HepG2 (cell line): ENCODE results near the gene BMI1. TPM values are rescaled to one million over a fixed set of nuclear protein-coding genes. Genes with fewer than 3 reads are reported as not detected.

ENCODE experiments used
- DR1 ChIP-seq: sonication (generic); formaldehyde crosslinking; IDR thresholded peaks from 2 replicates; pipeline ENCODE4 v1.8.0; 2021; ENCODE audit warnings: mild to moderate bottlenecking, missing genetic modification reagents, inconsistent platforms
- GABPA ChIP-seq, 2 experiments: IDR thresholded peaks; 2 replicates each; pipeline ENCODE4 v1.6.1; 2011 to 2016; ENCODE audit warnings: low read depth in 2 of 2, low read length in 1 of 2, missing biosample characterization in 1 of 2, missing genetic modification characterization in 1 of 2
- HOXA9 ChIP-seq: sonication (generic); formaldehyde crosslinking; IDR thresholded peaks from 2 replicates; pipeline ENCODE4 v1.8.1; 2022; ENCODE audit warnings: missing genetic modification reagents, mild to moderate bottlenecking, moderate library complexity, borderline replicate concordance
- ONECUT2 ChIP-seq: sonication (generic); formaldehyde crosslinking; IDR thresholded peaks from 2 replicates; pipeline ENCODE4 v1.4.0; 2020; ENCODE audit warnings: missing genetic modification reagents
- PHF5A ChIP-seq: IDR thresholded peaks from one replicate; pipeline ENCODE4 v1.6.1; 2018; ENCODE audit warnings: low read depth, missing genetic modification reagents; ENCODE audit not compliant: unreplicated experiment
- RARA ChIP-seq: IDR thresholded peaks from 2 replicates; pipeline ENCODE4 v1.6.1; 2016; ENCODE audit warnings: missing genetic modification reagents, missing compliant biosample characterization
- RFXAP ChIP-seq: sonication (generic); formaldehyde crosslinking; IDR thresholded peaks from 2 replicates; pipeline ENCODE4 v1.4.0; 2020; ENCODE audit warnings: missing genetic modification reagents, borderline replicate concordance
- RORA ChIP-seq: sonication (generic); formaldehyde crosslinking; IDR thresholded peaks from 2 replicates; pipeline ENCODE4 v1.5.0; 2020; ENCODE audit warnings: mild to moderate bottlenecking, missing genetic modification reagents, moderate library complexity
- SOX13 ChIP-seq, 3 experiments: fragments of 450-650 bp in 1 of 3; sonication (generic) in 1 of 3; formaldehyde crosslinking in 1 of 3; IDR thresholded peaks in 2 of 3; conservative IDR thresholded peaks in 1 of 3; 2 replicates each; pipeline versions ENCODE4 v1.5.0 to v1.6.1; 2016 to 2020; ENCODE audit warnings: antibody characterized with exemption in 1 of 3, mild to moderate bottlenecking in 1 of 3, missing compliant biosample characterization in 1 of 3, missing genetic modification reagents in 1 of 3, moderate library complexity in 1 of 3
- TBX3 ChIP-seq: fragments of 450-650 bp; IDR thresholded peaks from 2 replicates; pipeline ENCODE4 v1.6.1; 2017; ENCODE audit warnings: antibody characterized with exemption, mild to moderate bottlenecking, inconsistent platforms, borderline replicate concordance
- TOE1 ChIP-seq: sonication (generic); formaldehyde crosslinking; IDR thresholded peaks from 2 replicates; pipeline ENCODE4 v1.4.0; 2020; ENCODE audit warnings: mild to moderate bottlenecking, missing genetic modification reagents
- TRIM24 ChIP-seq: sonication (generic); formaldehyde crosslinking; IDR thresholded peaks from 2 replicates; pipeline ENCODE4 v1.8.0; 2022; ENCODE audit warnings: mild to moderate bottlenecking, missing genetic modification reagents
- ZBTB7A ChIP-seq: sonication (generic); formaldehyde crosslinking; IDR thresholded peaks from 2 replicates; pipeline ENCODE4 v1.8.0; 2022; ENCODE audit warnings: mild to moderate bottlenecking, missing genetic modification reagents
- ZNF124 ChIP-seq: sonication (generic); formaldehyde crosslinking; IDR thresholded peaks from 2 replicates; pipeline ENCODE4 v1.4.0; 2020; ENCODE audit warnings: missing genetic modification reagents
- ZNF333 ChIP-seq: sonication (generic); formaldehyde crosslinking; IDR thresholded peaks from 2 replicates; pipeline ENCODE4 v1.4.0; 2020; ENCODE audit warnings: mild to moderate bottlenecking, missing genetic modification reagents, borderline replicate concordance
- ZNF460 ChIP-seq: sonication (generic); formaldehyde crosslinking; IDR thresholded peaks from 2 replicates; pipeline ENCODE4 v1.5.1; 2020; ENCODE audit warnings: missing genetic modification reagents, mild to moderate bottlenecking, borderline replicate concordance
- ZNF564 ChIP-seq: sonication (generic); formaldehyde crosslinking; IDR thresholded peaks from 2 replicates; pipeline ENCODE4 v1.8.1; 2023; ENCODE audit warnings: mild to moderate bottlenecking, missing genetic modification reagents
- ZNF605 ChIP-seq: sonication (generic); formaldehyde crosslinking; IDR thresholded peaks from 2 replicates; pipeline ENCODE4 v1.8.0; 2022; ENCODE audit warnings: mild to moderate bottlenecking, missing genetic modification reagents
- ZNF746 ChIP-seq: sonication (generic); formaldehyde crosslinking; IDR thresholded peaks from 2 replicates; pipeline ENCODE4 v1.8.0; 2022; ENCODE audit warnings: mild to moderate bottlenecking, missing genetic modification reagents
- polyA plus RNA-seq, 8 experiments: library from polyadenylated mRNA; depleted of rRNA in 3 of 8; stranded (reverse) in 7 of 8; unstranded in 1 of 8; fragments of >200 nt; fragmentation: Illumina TruSeq in 4 of 8; extraction: Trizol in 4 of 8; gene quantifications; 2 replicates each; pipeline versions ENCODE4 v1.2.1 to v1.2.3, GENCODE V29; 2011 to 2016; ENCODE audit warnings: low read depth in 4 of 8, missing spikeins in 1 of 8, mixed read lengths in 1 of 8; ENCODE audit not compliant: insufficient read depth in 1 of 8
- total RNA-seq, 5 experiments: library from RNA; depleted of rRNA; stranded (reverse); fragments of >200 nt; fragmentation: Illumina TruSeq; extraction: Trizol; gene quantifications; 2 replicates each; pipeline ENCODE4 v1.2.3, GENCODE V29; 2016; ENCODE audit warnings: low read depth in 1 of 5
- TF ChIP-seq, protein P1 (sequence below): sonication (generic); formaldehyde crosslinking; IDR thresholded peaks from 2 replicates; pipeline ENCODE4 v1.9.0; 2021; ENCODE audit warnings: missing genetic modification reagents, mild to moderate bottlenecking, borderline replicate concordance
- TF ChIP-seq, protein P2 (sequence below): IDR thresholded peaks from 2 replicates; pipeline ENCODE4 v1.6.1; 2012; ENCODE audit warnings: inconsistent platforms
- TF ChIP-seq, protein P3 (sequence below): IDR thresholded peaks from 2 replicates; pipeline ENCODE4 v1.6.1; 2016
- TF ChIP-seq, protein P4 (sequence below): sonication (generic); formaldehyde crosslinking; IDR thresholded peaks from 2 replicates; pipeline ENCODE4 v1.5.0; 2020; ENCODE audit warnings: mild to moderate bottlenecking, missing genetic modification reagents
- TF ChIP-seq, protein P5 (sequence below): IDR thresholded peaks from 2 replicates; pipeline ENCODE4 v1.6.1; 2016; ENCODE audit warnings: low read depth, control low read depth

Gene BMI1
- total and polyA plus RNA-seq, 2 of the 13 experiments (the other 11 are each of a cell fraction or from before 2014, with no cell fraction given), result 30.5 to 44.0 TPM

DNA sequence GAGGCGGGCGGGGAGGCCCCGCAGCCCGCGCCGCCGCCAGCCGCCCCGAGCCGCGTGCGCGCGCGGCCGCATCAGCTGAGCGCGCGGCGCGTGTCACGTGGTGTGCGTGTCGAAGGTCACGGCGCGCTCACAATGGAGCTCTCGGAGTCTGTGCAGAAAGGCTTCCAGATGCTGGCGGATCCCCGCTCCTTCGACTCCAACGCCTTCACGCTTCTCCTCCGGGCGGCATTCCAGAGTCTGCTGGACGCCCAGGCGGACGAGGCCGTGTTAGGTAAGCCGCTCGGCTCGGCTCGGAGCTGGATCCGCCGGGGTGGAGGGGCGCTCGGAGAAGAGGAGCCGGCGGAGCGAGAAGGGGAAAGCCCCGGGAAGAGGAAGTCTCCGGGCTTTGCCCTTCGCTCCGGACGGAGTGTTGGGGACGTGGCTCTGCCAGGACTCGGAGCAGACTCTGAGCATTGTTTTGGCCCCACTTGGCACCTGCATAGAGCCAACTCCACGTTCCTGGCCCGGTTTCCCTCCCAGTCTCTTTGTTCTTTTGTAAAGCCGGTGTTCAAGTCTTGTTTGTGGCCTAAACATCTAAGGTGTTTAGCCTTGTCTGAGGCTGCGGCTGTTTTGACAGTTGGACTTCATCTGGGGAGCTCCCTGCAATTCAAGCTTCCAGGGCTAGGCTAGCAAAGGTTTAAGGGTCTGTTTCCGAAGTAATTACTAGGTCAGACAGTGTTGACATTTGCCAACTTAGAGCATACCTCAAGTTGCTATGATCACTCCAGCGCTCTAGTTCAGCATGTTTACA, 4.4 kb upstream of the BMI1 start, which contains the start of gene COMMD3 (continued):
- TF ChIP-seq, protein P1, sequence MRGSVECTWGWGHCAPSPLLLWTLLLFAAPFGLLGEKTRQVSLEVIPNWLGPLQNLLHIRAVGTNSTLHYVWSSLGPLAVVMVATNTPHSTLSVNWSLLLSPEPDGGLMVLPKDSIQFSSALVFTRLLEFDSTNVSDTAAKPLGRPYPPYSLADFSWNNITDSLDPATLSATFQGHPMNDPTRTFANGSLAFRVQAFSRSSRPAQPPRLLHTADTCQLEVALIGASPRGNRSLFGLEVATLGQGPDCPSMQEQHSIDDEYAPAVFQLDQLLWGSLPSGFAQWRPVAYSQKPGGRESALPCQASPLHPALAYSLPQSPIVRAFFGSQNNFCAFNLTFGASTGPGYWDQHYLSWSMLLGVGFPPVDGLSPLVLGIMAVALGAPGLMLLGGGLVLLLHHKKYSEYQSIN (CRISPR knock-in tag), result peak; percentile 72; the same call in 1 of the 2 replicates
- peak; percentile 89 for TF ChIP-seq ZNF605 (CRISPR knock-in tag)
- 0 out of 2 replicates have a peak, but pooled peaks have one; percentile 22 for TF ChIP-seq RARA
- TF ChIP-seq, protein P2, sequence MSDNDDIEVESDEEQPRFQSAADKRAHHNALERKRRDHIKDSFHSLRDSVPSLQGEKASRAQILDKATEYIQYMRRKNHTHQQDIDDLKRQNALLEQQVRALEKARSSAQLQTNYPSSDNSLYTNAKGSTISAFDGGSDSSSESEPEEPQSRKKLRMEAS, result peak; percentile 92
- no peak for TF ChIP-seq DR1 (CRISPR knock-in tag)
- TF ChIP-seq SOX13 (IDR thresholded peaks at IDR 0.05), result no peak; the same call in 1 of the 2 replicates
- TF ChIP-seq SOX13 (CRISPR knock-in tag; conservative IDR thresholded peaks at IDR 0.05 in 1 of 2, IDR thresholded peaks at IDR 0.05 in 1 of 2), result peak in 1 of 2 experiments; percentile 9; a peak in 1 of 4 replicates
- TF ChIP-seq, protein P3, sequence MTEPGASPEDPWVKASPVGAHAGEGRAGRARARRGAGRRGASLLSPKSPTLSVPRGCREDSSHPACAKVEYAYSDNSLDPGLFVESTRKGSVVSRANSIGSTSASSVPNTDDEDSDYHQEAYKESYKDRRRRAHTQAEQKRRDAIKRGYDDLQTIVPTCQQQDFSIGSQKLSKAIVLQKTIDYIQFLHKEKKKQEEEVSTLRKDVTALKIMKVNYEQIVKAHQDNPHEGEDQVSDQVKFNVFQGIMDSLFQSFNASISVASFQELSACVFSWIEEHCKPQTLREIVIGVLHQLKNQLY (CRISPR knock-in tag), result 0 out of 2 replicates have a peak, but pooled peaks have one; percentile 16
- TF ChIP-seq TBX3, result no peak
- peak; percentile 62; the same call in 1 of the 2 replicates for TF ChIP-seq ZNF124
- TF ChIP-seq ZNF746, result peak; percentile 31; the same call in 1 of the 2 replicates
- TF ChIP-seq, protein P4, sequence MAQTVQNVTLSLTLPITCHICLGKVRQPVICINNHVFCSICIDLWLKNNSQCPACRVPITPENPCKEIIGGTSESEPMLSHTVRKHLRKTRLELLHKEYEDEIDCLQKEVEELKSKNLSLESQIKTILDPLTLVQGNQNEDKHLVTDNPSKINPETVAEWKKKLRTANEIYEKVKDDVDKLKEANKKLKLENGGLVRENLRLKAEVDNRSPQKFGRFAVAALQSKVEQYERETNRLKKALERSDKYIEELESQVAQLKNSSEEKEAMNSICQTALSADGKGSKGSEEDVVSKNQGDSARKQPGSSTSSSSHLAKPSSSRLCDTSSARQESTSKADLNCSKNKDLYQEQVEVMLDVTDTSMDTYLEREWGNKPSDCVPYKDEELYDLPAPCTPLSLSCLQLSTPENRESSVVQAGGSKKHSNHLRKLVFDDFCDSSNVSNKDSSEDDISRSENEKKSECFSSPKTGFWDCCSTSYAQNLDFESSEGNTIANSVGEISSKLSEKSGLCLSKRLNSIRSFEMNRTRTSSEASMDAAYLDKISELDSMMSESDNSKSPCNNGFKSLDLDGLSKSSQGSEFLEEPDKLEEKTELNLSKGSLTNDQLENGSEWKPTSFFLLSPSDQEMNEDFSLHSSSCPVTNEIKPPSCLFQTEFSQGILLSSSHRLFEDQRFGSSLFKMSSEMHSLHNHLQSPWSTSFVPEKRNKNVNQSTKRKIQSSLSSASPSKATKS (CRISPR knock-in tag), result no peak
- TF ChIP-seq ONECUT2, result no peak
- no peak for TF ChIP-seq PHF5A (CRISPR knock-in tag)
- peak; percentile 63 for TF ChIP-seq GABPA (IDR thresholded peaks at IDR 0.05; ENCODE audit: low read depth, low read length)
- peak; percentile 74 for TF ChIP-seq GABPA (CRISPR knock-in tag; IDR thresholded peaks at IDR 0.05; ENCODE audit: low read depth)
- no peak; the same call in 1 of the 2 replicates for TF ChIP-seq RFXAP (CRISPR knock-in tag)
- TF ChIP-seq, protein P5, sequence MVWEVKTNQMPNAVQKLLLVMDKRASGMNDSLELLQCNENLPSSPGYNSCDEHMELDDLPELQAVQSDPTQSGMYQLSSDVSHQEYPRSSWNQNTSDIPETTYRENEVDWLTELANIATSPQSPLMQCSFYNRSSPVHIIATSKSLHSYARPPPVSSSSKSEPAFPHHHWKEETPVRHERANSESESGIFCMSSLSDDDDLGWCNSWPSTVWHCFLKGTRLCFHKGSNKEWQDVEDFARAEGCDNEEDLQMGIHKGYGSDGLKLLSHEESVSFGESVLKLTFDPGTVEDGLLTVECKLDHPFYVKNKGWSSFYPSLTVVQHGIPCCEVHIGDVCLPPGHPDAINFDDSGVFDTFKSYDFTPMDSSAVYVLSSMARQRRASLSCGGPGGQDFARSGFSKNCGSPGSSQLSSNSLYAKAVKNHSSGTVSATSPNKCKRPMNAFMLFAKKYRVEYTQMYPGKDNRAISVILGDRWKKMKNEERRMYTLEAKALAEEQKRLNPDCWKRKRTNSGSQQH (CRISPR knock-in tag), result no peak
- no peak for TF ChIP-seq ZBTB7A
- peak; percentile 64; the same call in 1 of the 2 replicates for TF ChIP-seq HOXA9 (CRISPR knock-in tag)
- no peak for TF ChIP-seq ZNF333
- no peak for TF ChIP-seq RORA
- no peak for TF ChIP-seq ZNF564 (CRISPR knock-in tag)
- no peak for TF ChIP-seq TOE1 (CRISPR knock-in tag)
- no peak; the same call in 1 of the 2 replicates for TF ChIP-seq ZNF460
- TF ChIP-seq TRIM24 (CRISPR knock-in tag), result no peak
